ENCODE results near the gene NBAS.

- TF ChIP-seq POLR2A (IDR thresholded peaks at IDR 0.05; ENCODE audit: low read length) (no peak), GATA1 (IDR thresholded peaks at IDR 0.05; ENCODE audit: low read depth, low read length) (no peak)
Observed at GRCh38 chr2:15389326-15389700, 171.8 kb downstream of the NBAS start.
